ENCODE results near the gene CCDC28B.

Gene CCDC28B

GRCh38 chr1:32181563-32181962 lies 18.8 kb upstream of the CCDC28B start:
- H3K4me3 ChIP-seq (ENCODE audit: low read length), result no peak overlapping the region
- no peak for DNase-seq (ENCODE audit: low read depth)
- no peak for TF ChIP-seq CTCF (IDR thresholded peaks at IDR 0.05; ENCODE audit: insufficient read depth, low read depth, low read length, missing control alignments)

GRCh38 chr1:32182060-32182459 lies 18.3 kb upstream of the CCDC28B start:
- DNase-seq (ENCODE audit: low read depth), result no peak
- no peak for TF ChIP-seq CTCF (IDR thresholded peaks at IDR 0.05; ENCODE audit: insufficient read depth, low read depth, low read length, missing control alignments)
- H3K4me3 ChIP-seq (ENCODE audit: low read length), result no peak overlapping the region

- TF ChIP-seq CTCF (IDR thresholded peaks at IDR 0.05; ENCODE audit: insufficient read depth, low read depth, low read length, missing control alignments), result no peak
- no peak for DNase-seq (ENCODE audit: low read depth)
- H3K4me3 ChIP-seq (ENCODE audit: low read length), result no peak overlapping the region
Observed at GRCh38 chr1:32184650-32185049, 15.7 kb upstream of the CCDC28B start.

GRCh38 chr1:32186077-32186476 lies 14.3 kb upstream of the CCDC28B start:
- H3K4me3 ChIP-seq (ENCODE audit: low read length), result no peak overlapping the region
- DNase-seq (ENCODE audit: low read depth), result no peak
- no peak for TF ChIP-seq CTCF (IDR thresholded peaks at IDR 0.05; ENCODE audit: insufficient read depth, low read depth, low read length, missing control alignments)

GRCh38 chr1:32186491-32186890 lies 13.9 kb upstream of the CCDC28B start:
- DNase-seq (ENCODE audit: low read depth), result no peak
- TF ChIP-seq CTCF (IDR thresholded peaks at IDR 0.05; ENCODE audit: insufficient read depth, low read depth, low read length, missing control alignments), result no peak

GRCh38 chr1:32187850-32188249 lies 12.5 kb upstream of the CCDC28B start:
- no peak for DNase-seq (ENCODE audit: low read depth)
- TF ChIP-seq CTCF (IDR thresholded peaks at IDR 0.05; ENCODE audit: insufficient read depth, low read depth, low read length, missing control alignments), result no peak
- no peak overlapping the region for H3K4me3 ChIP-seq (ENCODE audit: low read length)

More at GRCh38 chr1:32186491-32186890, 13.9 kb upstream of the CCDC28B start:
- H3K4me3 ChIP-seq (ENCODE audit: low read length), result no peak overlapping the region

GRCh38 chr1:32192220-32192948 lies 8.0 kb upstream of the CCDC28B start:
- no peak overlapping the region for H3K4me3 ChIP-seq (ENCODE audit: low read length)
- no peak for TF ChIP-seq CTCF (IDR thresholded peaks at IDR 0.05; ENCODE audit: insufficient read depth, low read depth, low read length, missing control alignments)
- DNase-seq (ENCODE audit: low read depth), result no peak

Measured in epithelial cell of esophagus (primary cell).